ENCODE results near the gene NUP214.
"Not testable (repeated sequence)": the region's sequence is repeated elsewhere in the genome, so short reads cannot be mapped to it uniquely, and the experiment has no call there.

Gene NUP214

GRCh38 chr9:131096269-131097125, 28.9 kb upstream of the NUP214 start, which contains the start of gene AIF1L:
Gene AIF1L (plus strand): TSS chr9:131096531. CDS start chr9:131096630, 99 bp downstream.
- DNase-seq (ENCODE audit: low spot score) = peak; percentile 92

- DNase-seq (ENCODE audit: low spot score) = no peak
Measured at GRCh38 chr9:131097126-131097947, 28.0 kb upstream of the NUP214 start.

GRCh38 chr9:131097948-131098278, 27.5 kb upstream of the NUP214 start:
- no peak for DNase-seq (ENCODE audit: low spot score)

- no peak for DNase-seq (ENCODE audit: low spot score)
Measured at GRCh38 chr9:131098391-131099101, 26.8 kb upstream of the NUP214 start.

GRCh38 chr9:131099102-131099606, 26.2 kb upstream of the NUP214 start:
- DNase-seq (ENCODE audit: low spot score) = no peak

GRCh38 chr9:131099845-131100244, 25.5 kb upstream of the NUP214 start:
- not testable (repeated sequence) for DNase-seq (ENCODE audit: low spot score)

- no peak for DNase-seq (ENCODE audit: low spot score)
Measured at GRCh38 chr9:131100445-131100844, 24.9 kb upstream of the NUP214 start.

GRCh38 chr9:131101207-131101964, 24.0 kb upstream of the NUP214 start:
- DNase-seq (ENCODE audit: low spot score) = no peak

- DNase-seq (ENCODE audit: low spot score) = no peak
Measured at GRCh38 chr9:131103024-131103423, 22.4 kb upstream of the NUP214 start.

- no peak for DNase-seq (ENCODE audit: low spot score)
Measured at GRCh38 chr9:131103535-131103934, 21.9 kb upstream of the NUP214 start.

- no peak for DNase-seq (ENCODE audit: low spot score)
Measured at GRCh38 chr9:131104016-131104740, 21.2 kb upstream of the NUP214 start.

GRCh38 chr9:131105952-131106351, 19.4 kb upstream of the NUP214 start:
- DNase-seq (ENCODE audit: low spot score) = no peak

- DNase-seq (ENCODE audit: low spot score) = no peak
Measured at GRCh38 chr9:131107760-131108159, 17.6 kb upstream of the NUP214 start.

GRCh38 chr9:131111186-131111853, 14.1 kb upstream of the NUP214 start:
- no peak for DNase-seq (ENCODE audit: low spot score)

- DNase-seq (ENCODE audit: low spot score) = peak; percentile 81
Measured at GRCh38 chr9:131111854-131112311, 13.5 kb upstream of the NUP214 start.

- no peak for DNase-seq (ENCODE audit: low spot score)
Measured at GRCh38 chr9:131112374-131113154, 12.8 kb upstream of the NUP214 start.

GRCh38 chr9:131113655-131114054, 11.7 kb upstream of the NUP214 start:
- DNase-seq (ENCODE audit: low spot score) = no peak

- DNase-seq (ENCODE audit: low spot score) = no peak
Measured at GRCh38 chr9:131114084-131114535, 11.3 kb upstream of the NUP214 start.

- not testable (repeated sequence) for DNase-seq (ENCODE audit: low spot score)
Measured at GRCh38 chr9:131115360-131115742, 10.0 kb upstream of the NUP214 start.

All from ecto neural progenitor cell (in vitro differentiated cells).